Activated gamma-delta T cell treated with anti-CD3 and anti-CD28 coated beads, Interleukin-2, amount 50 U/mL, for 16 hours (primary cell): ENCODE measurements around the gene ALKBH3.

ENCODE experiments used
- DNase-seq: peaks from one replicate; pipeline ENCODE4 v3.0.0-alpha.2; 2020; ENCODE audit warnings: low read depth

ALKBH3 gene

DNA sequence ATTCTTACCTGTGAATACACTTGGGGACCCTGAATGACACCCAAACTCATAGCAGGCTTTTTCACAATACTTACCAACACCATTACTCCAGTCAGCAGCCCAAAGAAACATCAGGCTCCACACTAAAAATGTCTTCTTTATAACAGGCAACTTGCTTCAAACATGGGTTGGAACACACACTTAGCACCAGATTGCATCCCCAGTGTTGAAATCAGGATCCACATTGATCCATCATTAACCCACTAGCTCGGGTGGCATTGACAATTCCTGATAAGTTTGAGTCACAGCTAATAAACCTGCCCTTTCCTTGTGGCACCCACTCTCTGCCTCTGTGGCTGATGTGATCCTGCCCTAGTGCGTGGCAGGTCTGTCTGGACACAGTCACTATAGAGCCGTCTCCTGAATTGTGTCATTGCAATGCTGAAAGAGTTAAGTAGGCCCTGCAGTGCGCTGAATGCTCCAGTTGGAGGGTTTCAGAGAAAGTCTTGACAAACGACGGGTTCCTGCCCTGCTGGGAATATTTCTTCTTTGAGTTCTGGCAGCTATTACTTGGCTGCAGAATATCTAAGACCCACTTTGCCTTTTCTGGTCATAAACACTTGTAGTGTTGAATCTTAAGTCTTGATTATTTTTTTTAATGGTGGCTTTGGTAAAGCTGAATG, 42.2 kb downstream of the ALKBH3 start:
- DNase-seq = no peak

- DNase-seq = no peak
Observed at GRCh38 chr11:43923406-43924111, 42.9 kb downstream of the ALKBH3 start.

- DNase-seq = no peak
Observed at GRCh38 chr11:43924112-43924855, 43.7 kb downstream of the ALKBH3 start.

DNA sequence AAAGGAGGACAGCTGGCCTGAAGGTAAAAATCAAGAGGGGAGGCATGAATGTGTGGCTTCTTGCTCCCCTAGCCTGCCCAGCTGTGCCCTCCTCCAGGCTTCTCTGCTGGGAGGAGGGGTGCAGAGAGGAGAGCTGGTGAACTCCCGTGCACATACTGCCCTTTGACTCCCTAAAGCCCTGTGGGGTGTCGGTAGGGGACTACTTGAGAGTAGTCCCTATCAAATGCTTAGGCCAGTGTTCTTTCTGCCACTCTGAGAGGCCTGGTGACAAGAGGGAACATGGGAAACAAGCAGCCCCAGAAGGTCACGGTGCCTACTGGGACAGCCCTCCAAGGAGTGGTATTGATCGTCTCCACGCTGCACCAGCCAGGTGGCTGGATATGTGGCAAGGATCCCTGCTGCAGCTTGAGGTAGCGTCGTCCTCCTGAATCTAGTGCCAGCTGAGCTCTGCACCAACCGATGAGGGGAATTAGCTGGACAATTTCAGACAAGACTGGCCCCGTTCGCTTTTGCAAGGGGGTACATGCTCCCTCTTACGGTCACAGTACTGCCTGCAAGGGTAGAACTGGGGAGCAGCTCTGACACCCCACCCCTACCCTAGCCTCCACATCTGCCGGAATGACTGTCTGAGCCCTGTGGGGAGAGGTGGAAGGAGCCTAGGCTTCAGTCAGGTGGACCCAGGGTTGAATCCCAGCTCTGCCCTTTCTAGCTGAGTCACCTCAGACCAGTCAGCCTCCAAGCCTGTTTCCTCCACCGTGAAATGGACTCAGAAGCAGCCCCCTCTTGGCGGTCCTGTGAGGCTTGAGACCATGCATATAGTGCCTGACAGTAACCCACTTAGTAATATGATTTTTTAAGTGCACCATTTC, 44.7 kb downstream of the ALKBH3 start:
- DNase-seq = no peak

GRCh38 chr11:43925932-43926505, 45.4 kb downstream of the ALKBH3 start:
- DNase-seq = no peak

GRCh38 chr11:43927070-43927469, 46.4 kb downstream of the ALKBH3 start:
- DNase-seq = no peak

GRCh38 chr11:43927925-43928707, 47.5 kb downstream of the ALKBH3 start:
- DNase-seq = no peak

GRCh38 chr11:43928721-43929120, 48.1 kb downstream of the ALKBH3 start:
- DNase-seq = no peak

GRCh38 chr11:43930868-43931716, 50.5 kb downstream of the ALKBH3 start:
- no peak for DNase-seq

- no peak for DNase-seq
Observed at GRCh38 chr11:43931717-43932039, 51.0 kb downstream of the ALKBH3 start.

DNA sequence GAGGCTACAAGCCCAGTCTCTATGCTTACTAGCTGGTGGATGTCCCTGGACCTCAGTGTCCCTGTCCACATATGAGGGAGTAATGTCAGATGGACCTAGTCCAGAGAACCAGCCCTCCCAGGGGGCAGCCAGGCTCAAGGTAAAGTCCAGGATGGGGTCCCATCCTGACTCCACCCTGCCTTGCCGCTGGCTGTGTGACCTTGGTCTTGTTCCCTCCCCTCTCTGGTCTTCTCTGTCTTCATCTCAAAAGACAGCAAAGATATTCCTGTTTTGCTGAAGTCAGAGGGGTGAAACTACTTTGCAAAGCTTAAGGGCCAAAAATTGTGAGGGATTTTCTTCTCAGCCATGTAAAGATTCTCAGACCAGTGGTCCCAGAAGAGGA, 52.6 kb downstream of the ALKBH3 start:
- DNase-seq = no peak

GRCh38 chr11:43933608-43934551, 53.2 kb downstream of the ALKBH3 start:
- no peak for DNase-seq

- DNase-seq = no peak
Observed at GRCh38 chr11:43934601-43935423, 54.2 kb downstream of the ALKBH3 start.

- DNase-seq = no peak
Observed at GRCh38 chr11:43935424-43935979, 54.9 kb downstream of the ALKBH3 start.

- no peak for DNase-seq
Observed at GRCh38 chr11:43936076-43936475, 55.4 kb downstream of the ALKBH3 start.

DNA sequence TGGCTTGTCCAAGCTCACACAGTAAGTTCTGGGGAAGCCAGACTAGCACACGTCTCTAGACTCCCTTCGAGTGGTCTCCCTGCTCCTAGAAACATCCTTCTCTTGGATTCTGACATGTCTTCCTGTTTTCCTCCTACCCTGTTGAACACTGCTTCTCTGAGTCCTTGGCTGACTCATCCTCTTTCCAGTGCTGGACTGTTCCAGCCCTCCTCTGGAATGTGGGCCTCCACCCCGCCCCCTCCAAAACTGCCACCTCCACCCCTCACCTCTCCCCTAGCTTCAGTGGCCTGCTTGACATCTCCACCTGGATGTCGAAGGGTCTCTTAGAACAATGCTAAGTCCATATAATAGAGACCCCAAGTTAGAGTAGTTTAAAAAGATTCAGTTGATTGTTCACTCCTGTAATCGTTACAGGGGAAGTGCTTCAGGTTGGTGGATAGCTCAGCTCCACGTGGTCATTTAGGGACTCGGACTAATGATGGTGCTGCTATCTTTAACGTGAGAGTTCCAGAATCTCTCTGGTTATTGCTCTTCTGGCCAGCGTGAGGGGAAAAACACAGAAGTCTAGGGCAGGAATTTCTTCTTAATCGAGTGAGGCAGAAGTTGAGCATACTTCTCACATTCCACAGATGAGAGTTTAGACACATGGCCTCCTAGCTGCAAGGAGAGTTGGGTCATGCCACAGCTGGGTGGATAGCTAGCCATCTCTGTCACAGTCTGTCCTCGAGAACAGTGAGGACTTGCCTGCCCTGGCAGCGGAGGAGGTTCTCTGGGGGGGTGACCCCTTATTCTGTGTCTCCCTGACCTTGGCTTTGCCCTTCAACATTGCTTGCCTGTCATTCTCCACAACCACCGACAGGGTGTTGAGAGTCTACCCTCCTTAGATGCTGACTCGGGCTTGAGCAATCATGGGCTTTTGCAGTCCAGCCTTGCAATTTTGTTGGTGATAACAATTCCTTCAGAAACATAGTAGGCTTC, 57.1 kb downstream of the ALKBH3 start:
- no peak for DNase-seq
